GM23248 (cell line): ENCODE measurements around the gene SLC31A2.

Experiments used
- EZH2 ChIP-seq: fragments of 200-600 bp; sonication (generic); IDR thresholded peaks from 2 replicates; pipeline ENCODE4 v1.6.1; 2018; ENCODE audit warnings: antibody characterized with exemption, mild to moderate bottlenecking; ENCODE audit not compliant: insufficient read depth, poor library complexity, severe bottlenecking
- EZH2phosphoT487 ChIP-seq: fragments of 200-600 bp; sonication (generic); IDR thresholded peaks from 2 replicates; pipeline ENCODE4 v1.6.1; 2018; ENCODE audit warnings: antibody characterized with exemption, moderate library complexity, mild to moderate bottlenecking, low read depth; ENCODE audit not compliant: insufficient read depth

- TF ChIP-seq EZH2 (no peak), EZH2phosphoT487 (no peak)
Measured at GRCh38 chr9:113131689-113132151, 19.1 kb upstream of the SLC31A2 start.
